ENCODE measurements around the gene ABCB11. TPM values are rescaled to one million over a fixed set of nuclear protein-coding genes. Genes with fewer than 3 reads are reported as not detected.
"Not testable (repeated sequence)": the region's sequence is repeated elsewhere in the genome, so short reads cannot be mapped to it uniquely, and the experiment has no call there.

ABCB11 gene
- polyA plus RNA-seq, 6 donors from 2014 or later, result 0.04 TPM; not detected in 5

DNA sequence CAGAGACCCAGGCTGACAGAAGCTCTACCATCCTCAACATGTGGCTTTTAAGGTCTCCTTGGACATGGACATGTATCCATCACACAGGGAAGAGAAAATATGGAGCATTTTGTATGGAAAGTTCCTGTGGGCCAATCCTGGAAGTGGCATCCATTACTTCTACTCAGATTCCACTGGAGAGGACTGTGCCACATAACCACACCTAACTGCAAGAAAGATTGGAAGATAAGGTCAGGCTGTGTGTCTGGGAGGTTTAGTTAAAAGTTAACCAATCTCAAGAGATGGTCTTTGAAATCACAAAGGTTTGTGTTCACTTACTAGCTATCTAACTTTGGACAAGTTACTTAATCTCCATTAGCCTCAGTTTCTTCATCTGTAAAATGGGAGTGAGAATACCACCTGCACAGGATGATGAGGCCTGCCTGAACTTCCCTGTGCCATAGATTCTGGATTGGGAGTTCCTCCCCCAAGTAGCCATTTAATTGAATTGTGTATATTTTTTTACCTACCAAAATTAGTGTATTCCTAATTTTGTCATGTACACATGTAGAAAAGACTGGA, 3.9 kb upstream of the ABCB11 start:
- no peak for ATAC-seq (ENCODE audit: low read depth in 2 of 2)
- DNase-seq, result no peak
- no peak overlapping the region for H3K4me3 Mint-ChIP-seq
- H3K27ac Mint-ChIP-seq, result no peak overlapping the region
- no peaks in the 10 kb centered on the region for H3K27me3 Mint-ChIP-seq
- H3K36me3 Mint-ChIP-seq, result peaks cover 0 to 9% of the 10 kb centered on the region in 2 donors
- H3K4me1 Mint-ChIP-seq, result peaks cover 5 to 12% (median 11%) of the 10 kb centered on the region in 3 donors
- H3K9me3 Mint-ChIP-seq, result peaks cover 4 to 16% (median 11%) of the 10 kb centered on the region in 7 donors

DNA sequence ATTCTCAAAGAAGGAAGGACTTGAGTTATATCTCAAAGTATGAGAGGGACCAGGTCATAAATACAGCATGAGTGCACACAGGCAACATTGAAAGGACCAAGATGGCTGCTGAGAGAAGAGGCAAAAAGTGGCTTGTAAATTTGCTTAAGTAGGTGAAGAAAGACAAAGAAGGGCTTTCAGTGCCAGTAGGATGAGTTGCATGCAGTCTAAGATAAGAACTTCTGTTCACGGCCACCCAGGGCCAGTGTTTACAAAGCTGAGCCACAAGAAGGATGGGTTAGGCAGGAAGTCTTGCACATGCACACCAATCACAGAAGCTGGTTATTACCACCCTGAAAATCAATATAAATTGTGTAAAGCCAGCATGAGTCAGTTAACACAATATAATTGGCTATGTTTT, 3.1 kb upstream of the ABCB11 start:
- DNase-seq (no peak), ATAC-seq (ENCODE audit: low read depth in 2 of 2) (no peak)
- peaks cover 0 to 9% of the 10 kb centered on the region in 2 donors for H3K36me3 Mint-ChIP-seq
- H3K9me3 Mint-ChIP-seq, result peaks cover 4 to 16% (median 11%) of the 10 kb centered on the region in 7 donors
- no peak overlapping the region for H3K4me3 Mint-ChIP-seq
- no peak overlapping the region for H3K27ac Mint-ChIP-seq
- peaks cover 5 to 12% (median 5%) of the 10 kb centered on the region in 3 donors for H3K4me1 Mint-ChIP-seq
- no peaks in the 10 kb centered on the region for H3K27me3 Mint-ChIP-seq

DNA sequence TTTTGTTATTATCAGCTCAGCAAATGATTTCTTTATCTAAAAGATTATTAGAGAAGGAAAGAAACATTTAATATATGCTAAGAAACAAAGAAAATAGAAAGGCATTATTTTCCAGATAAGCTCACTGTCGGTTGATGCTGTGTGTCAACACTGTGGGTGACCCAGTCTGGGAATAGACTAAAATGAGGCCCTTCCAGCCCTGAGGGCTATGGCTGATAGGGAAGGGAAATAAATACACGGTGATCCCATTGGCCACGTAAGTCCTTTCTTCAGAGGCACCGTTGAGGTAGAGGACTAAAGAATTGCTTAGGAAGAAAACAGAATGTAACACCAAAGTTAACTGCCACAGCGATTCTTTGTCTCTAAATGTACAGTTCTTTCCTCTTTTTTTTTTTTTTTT, 1.8 kb downstream of the ABCB11 start:
- peaks cover 0 to 4% (median 0%) of the 10 kb centered on the region in 3 donors for H3K27me3 Mint-ChIP-seq
- ATAC-seq (ENCODE audit: low read depth in 2 of 2) (no peak), DNase-seq (no peak)
- H3K4me1 Mint-ChIP-seq, result no peaks in the 10 kb centered on the region
- H3K36me3 Mint-ChIP-seq, result peaks cover 0 to 9% of the 10 kb centered on the region in 2 donors
- peaks cover 4 to 12% (median 9%) of the 10 kb centered on the region in 7 donors for H3K9me3 Mint-ChIP-seq
- no peak overlapping the region for H3K4me3 Mint-ChIP-seq
- no peak overlapping the region for H3K27ac Mint-ChIP-seq

DNA sequence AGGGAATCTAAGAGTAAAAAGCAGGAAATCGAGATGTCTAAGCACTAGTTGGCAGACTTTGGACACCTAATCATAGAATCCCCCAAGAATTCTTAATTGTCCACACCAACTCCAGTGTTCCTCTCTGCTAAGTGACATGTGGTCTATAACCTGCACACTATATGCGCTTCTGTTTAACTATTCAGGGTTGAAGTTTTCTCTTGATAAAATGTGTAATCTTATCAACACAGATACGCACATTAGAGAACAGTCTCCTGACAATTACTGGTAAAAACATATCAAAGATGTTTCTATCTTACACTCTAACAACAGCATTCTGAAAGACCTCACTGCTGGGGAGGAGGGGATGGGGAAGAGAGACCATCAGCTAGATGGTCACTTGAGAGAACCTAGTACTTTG, 3.9 kb downstream of the ABCB11 start:
- no peak for ATAC-seq (ENCODE audit: low read depth in 2 of 2)
- DNase-seq, result no peak
- Mint-ChIP-seq H3K27ac (no peak overlapping the region), H3K36me3 (no peaks in the 10 kb centered on the region), H3K4me1 (no peaks in the 10 kb centered on the region), H3K27me3 (peaks cover 0 to 4% (median 0%) of the 10 kb centered on the region in 3 donors), H3K9me3 (peaks cover 0 to 3% (median 0%) of the 10 kb centered on the region in 7 donors), H3K4me3 (no peak overlapping the region)

DNA sequence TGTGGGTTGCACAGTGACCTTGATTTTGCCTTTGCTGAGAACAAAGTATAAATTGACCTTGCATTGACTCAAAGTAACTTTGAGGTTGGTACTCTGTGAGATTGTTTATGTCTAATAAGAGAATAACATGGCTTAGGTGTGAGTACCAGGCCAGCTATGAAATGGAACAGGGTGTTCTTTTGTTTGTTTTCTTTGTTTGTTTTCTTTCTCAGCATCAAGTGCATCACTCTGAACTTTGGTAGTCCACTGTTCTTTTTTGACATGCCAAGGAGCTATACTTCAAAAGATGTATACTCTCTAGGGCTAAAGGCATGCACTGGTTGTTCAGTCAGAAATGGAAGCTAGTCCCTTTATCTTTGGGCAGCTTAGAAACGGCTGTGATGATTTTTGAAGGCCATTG, 5.1 kb downstream of the ABCB11 start:
- Mint-ChIP-seq H3K4me3 (no peak overlapping the region), H3K36me3 (no peaks in the 10 kb centered on the region), H3K27me3 (peaks cover 0 to 4% (median 0%) of the 10 kb centered on the region in 3 donors), H3K9me3 (peaks cover 0 to 3% (median 0%) of the 10 kb centered on the region in 7 donors), H3K4me1 (no peaks in the 10 kb centered on the region), H3K27ac (no peak overlapping the region)
- ATAC-seq (ENCODE audit: low read depth in 2 of 2) (no peak), DNase-seq (no peak)

DNA sequence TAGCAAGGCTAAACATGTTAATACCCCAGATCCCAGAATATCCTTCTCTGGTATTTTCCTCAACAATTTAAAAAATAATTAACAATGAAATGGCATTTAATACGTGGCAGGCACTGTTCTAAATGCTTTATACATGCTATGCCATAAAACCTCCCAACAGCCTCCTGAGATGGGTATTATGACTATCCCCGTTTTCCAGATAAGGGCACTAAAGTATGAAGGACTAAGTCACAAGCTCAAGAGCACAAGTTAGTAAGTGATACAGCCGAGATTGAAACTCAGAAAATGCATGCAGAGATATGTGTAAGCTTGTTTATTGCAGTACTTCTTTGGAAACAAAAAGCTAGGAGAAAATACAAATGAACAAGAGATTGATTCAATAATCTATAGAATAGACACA, 8.0 kb downstream of the ABCB11 start:
- Mint-ChIP-seq H3K9me3 (peaks cover 0 to 2% (median 0%) of the 10 kb centered on the region in 7 donors), H3K4me3 (no peak overlapping the region), H3K36me3 (no peaks in the 10 kb centered on the region), H3K27me3 (peaks cover 0 to 4% (median 0%) of the 10 kb centered on the region in 3 donors), H3K4me1 (no peaks in the 10 kb centered on the region), H3K27ac (no peak overlapping the region)
- no peak for ATAC-seq (ENCODE audit: low read depth in 2 of 2)
- DNase-seq, result no peak

DNA sequence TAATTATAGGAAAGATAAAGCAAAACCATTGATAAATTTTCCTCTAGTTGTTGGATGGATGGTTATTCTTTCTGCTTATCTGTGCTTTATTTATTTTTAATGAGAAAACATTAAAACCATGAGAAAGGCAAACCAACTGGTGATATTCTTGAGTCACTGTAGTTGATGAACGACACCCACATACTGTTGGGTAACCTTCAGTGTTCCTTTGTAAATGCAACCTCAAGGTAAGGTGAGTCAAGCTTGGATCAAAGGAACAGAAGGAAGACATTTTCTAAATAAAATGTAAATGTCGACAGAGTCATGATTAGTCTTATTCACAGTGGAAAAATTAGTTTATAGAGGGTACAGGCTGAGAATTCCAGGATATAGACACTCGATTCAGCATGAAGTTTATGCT, 12.7 kb downstream of the ABCB11 start:
- Mint-ChIP-seq H3K27ac (no peak overlapping the region), H3K36me3 (no peaks in the 10 kb centered on the region), H3K4me1 (no peaks in the 10 kb centered on the region), H3K27me3 (peaks cover 7 to 15% (median 7%) of the 10 kb centered on the region in 3 donors), H3K4me3 (no peak overlapping the region), H3K9me3 (peaks cover 0 to 10% (median 0%) of the 10 kb centered on the region in 7 donors)
- no peak for ATAC-seq (ENCODE audit: low read depth in 2 of 2)
- no peak for DNase-seq

DNA sequence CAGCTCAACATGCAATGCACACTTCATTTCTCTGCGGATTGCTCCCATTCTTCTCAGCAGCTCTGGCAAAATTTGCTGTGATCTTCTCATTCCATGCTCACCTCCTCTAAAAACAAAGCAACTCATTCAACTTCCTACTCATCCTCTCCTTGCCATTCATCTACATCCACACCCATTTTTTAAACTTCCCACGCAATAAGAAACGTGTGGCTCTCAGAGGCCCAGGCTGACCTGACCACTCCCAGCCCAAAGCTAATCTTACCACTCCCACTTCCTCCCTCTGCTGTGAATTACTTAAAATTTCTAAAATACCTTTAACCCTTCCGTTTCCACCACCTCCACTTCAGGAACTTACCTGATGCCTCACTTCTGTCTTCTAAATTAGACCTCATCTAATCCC, 15.2 kb downstream of the ABCB11 start:
- ATAC-seq (ENCODE audit: low read depth in 2 of 2) (no peak), DNase-seq (no peak)
- H3K9me3 Mint-ChIP-seq, result peaks cover 0 to 10% (median 0%) of the 10 kb centered on the region in 7 donors
- peak overlapping the region in 1 of 6 donors; percentile 49 for H3K27ac Mint-ChIP-seq
- no peaks in the 10 kb centered on the region for H3K4me1 Mint-ChIP-seq
- H3K36me3 Mint-ChIP-seq, result no peaks in the 10 kb centered on the region
- H3K27me3 Mint-ChIP-seq, result peaks cover 7 to 15% (median 7%) of the 10 kb centered on the region in 3 donors
- H3K4me3 Mint-ChIP-seq, result no peak overlapping the region

DNA sequence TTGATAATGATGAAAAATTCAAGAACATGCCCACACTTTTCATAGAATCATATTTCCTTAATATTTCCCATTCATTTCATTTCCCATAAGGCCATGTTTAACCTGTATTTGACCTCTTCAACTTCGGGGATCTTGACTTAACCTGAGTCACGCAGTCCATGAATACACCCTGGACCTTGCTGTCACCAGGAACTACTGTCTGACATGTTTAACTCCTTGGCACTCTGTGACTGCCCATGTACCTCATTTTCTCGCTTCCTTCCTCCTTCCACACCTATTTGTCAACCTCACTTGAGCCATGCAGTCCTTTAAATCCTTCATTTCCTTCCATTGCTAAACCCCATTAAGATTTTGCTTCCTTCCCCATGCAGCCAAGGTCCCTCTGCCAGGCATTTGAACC, 16.3 kb downstream of the ABCB11 start:
- H3K9me3 Mint-ChIP-seq, result peaks cover 0 to 10% (median 0%) of the 10 kb centered on the region in 7 donors
- H3K27me3 Mint-ChIP-seq, result peaks cover 7 to 15% (median 7%) of the 10 kb centered on the region in 3 donors
- no peaks in the 10 kb centered on the region for H3K4me1 Mint-ChIP-seq
- no peak overlapping the region for H3K27ac Mint-ChIP-seq
- no peak for ATAC-seq (ENCODE audit: low read depth in 2 of 2)
- no peaks in the 10 kb centered on the region for H3K36me3 Mint-ChIP-seq
- no peak overlapping the region for H3K4me3 Mint-ChIP-seq
- no peak for DNase-seq

DNA sequence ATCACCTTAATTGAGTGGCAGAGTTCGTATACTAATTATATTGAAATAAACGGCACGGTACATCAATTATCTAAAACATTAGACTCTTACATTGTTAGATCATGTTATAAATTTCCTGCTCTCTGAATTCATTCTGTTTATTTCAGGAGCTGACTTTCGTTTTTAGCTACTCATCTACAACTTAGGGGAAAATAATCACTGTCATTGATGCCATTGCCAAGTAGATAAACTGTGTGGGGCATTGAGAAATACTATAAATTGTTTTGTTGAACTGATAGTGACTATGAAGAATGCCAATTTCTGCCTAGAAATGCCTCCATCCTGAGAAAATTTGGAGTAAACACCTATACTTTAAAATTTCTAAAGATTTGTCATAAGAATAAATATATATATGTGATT, 17.5 kb downstream of the ABCB11 start:
- no peak overlapping the region for H3K27ac Mint-ChIP-seq

DNA sequence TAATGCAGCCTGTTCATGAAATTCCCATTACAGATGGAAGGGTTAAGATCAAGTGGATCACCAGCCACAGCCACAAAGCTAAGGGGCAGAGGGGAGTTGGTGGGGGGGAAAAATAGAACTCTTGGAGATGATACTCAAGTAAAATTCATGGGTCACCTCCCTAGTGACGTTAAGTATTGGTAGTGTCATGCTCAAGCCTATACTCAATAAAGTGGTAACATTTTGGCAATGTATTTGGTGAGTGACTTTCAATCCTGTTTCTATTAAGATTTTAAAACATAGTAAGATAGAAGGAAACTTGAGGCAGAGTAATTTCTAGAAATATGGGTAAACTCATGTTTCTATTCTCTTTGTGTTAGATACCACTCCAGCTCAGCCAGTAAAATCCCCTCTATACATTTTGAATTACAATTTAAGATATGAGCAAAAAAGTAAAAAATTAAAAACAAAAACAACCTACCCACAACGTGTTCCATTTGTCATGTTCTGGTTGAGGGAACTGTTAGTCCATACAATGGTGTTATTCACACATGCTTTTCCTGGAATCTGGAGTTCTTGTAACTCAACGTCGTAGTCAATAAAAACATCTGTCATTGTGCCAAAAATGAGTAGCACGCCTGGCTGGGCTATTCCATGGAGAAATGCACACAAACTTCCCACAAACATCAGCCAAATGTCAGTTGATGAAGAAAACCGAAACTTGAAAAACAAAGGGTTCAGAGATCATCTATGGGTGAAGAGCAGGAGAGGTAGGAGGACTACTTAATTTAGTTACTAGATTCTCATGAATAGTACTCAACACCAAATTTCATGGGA, 18.1 kb downstream of the ABCB11 start:
- H3K27me3 Mint-ChIP-seq, result peaks cover 7 to 15% (median 7%) of the 10 kb centered on the region in 3 donors
- H3K4me3 Mint-ChIP-seq, result no peak overlapping the region
- no peak overlapping the region for H3K27ac Mint-ChIP-seq
- no peaks in the 10 kb centered on the region for H3K36me3 Mint-ChIP-seq
- H3K4me1 Mint-ChIP-seq, result no peaks in the 10 kb centered on the region
- peaks cover 0 to 10% (median 0%) of the 10 kb centered on the region in 7 donors for H3K9me3 Mint-ChIP-seq
- DNase-seq (no peak), ATAC-seq (ENCODE audit: low read depth in 2 of 2) (no peak)

More for the DNA sequence above, 17.5 kb downstream of the ABCB11 start:
- Mint-ChIP-seq H3K27me3 (peaks cover 7 to 15% (median 7%) of the 10 kb centered on the region in 3 donors), H3K4me1 (no peaks in the 10 kb centered on the region), H3K4me3 (no peak overlapping the region), H3K36me3 (no peaks in the 10 kb centered on the region), H3K9me3 (peaks cover 0 to 10% (median 0%) of the 10 kb centered on the region in 7 donors)
- ATAC-seq (ENCODE audit: low read depth in 2 of 2), result no peak
- no peak for DNase-seq

DNA sequence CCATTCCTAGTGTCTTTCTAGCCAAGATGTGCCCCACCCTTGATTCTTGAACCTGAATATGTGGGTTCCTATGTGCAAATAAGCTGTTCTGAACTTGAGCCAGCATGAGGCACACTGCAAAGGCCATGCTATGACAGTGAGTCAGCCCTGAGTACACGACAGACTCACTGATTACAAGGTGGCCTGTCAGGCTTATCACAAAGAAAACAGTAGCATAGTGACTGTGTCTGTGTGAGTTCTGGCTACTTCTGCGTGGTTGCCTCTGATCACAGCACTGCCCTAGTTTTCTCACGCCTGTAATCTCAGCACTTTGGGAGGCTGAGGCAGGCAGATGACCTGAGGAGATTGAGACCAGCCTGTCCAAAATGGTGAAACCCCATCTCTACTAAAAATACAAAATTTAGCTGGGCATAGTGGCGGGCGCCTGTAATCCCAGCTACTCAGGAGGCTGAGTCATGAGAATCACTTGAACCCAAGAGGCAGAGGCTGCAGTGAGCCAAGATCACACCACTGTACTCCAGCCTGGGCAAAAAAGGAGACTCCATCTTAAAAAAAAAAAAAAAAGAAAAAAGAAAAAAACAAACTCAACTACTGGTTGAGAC, 18.8 kb downstream of the ABCB11 start:
- ATAC-seq (ENCODE audit: low read depth in 2 of 2); H3K4me1 Mint-ChIP-seq; H3K36me3 Mint-ChIP-seq; H3K4me3 Mint-ChIP-seq; DNase-seq; H3K27ac Mint-ChIP-seq: not testable (repeated sequence)
- Mint-ChIP-seq H3K9me3 (peaks cover 0 to 10% (median 0%) of the 10 kb centered on the region in 7 donors), H3K27me3 (peaks cover 7 to 15% (median 7%) of the 10 kb centered on the region in 3 donors)

DNA sequence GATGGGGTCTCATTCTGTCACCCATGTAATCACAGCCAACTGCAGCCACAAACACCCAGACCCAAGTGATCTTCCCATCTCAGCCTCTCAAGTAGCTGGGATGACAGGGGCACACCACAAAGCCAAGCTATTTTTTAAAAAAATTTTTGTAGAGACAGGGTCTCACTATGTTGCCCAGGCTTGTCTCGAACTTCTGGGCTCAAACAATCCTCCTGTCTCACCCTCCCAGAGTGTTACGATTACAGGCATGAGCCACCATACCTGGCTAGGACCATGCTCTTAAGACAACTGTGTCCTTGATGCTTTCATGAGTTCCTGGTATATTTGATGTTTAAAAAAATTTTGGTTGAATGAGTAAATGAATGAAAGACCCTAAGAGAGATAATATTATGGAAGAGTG, 19.4 kb downstream of the ABCB11 start:
- Mint-ChIP-seq H3K4me3 (no peak overlapping the region), H3K4me1 (peaks cover 0 to 2% (median 0%) of the 10 kb centered on the region in 3 donors), H3K27ac (no peak overlapping the region), H3K36me3 (no peaks in the 10 kb centered on the region), H3K9me3 (peaks cover 0 to 10% (median 0%) of the 10 kb centered on the region in 7 donors), H3K27me3 (peaks cover 7 to 15% (median 7%) of the 10 kb centered on the region in 3 donors)
- ATAC-seq (ENCODE audit: low read depth in 2 of 2), result no peak
- DNase-seq, result no peak
